Right cardiac atrium (tissue), 5 donors: ENCODE results near the gene TIA1. TPM values are rescaled to one million over a fixed set of nuclear protein-coding genes. Genes with fewer than 3 reads are reported as not detected.

ENCODE experiments used
- microRNA-seq, 2 donors: library from miRNA; unstranded; fragments of <30 nt; microRNA quantifications; one replicate each; pipeline ENCODE4 v1.2.0, GENCODE V29; 2020 to 2021
- polyA plus RNA-seq: library from polyadenylated mRNA; stranded (reverse); fragments of 200-250 nt; gene quantifications from one replicate; pipeline ENCODE4 v1.2.3, GENCODE V29; 2013
- total RNA-seq, 4 donors: library from RNA; stranded (reverse); fragmentation: NEBNext Ultra II Directional; extraction: Animal tissue kit (Norgen Biotek cat#: 25700); gene quantifications; one replicate each; pipeline ENCODE4 v1.2.1, GENCODE V29; 2021
- donor health status: healthy with polysubstance abuse.
- donor health status: DM: no; HTN: yes; CAD: no.
- donor health status: DM: no; HTN: no; CAD: no.
- donor health status: DM: no; HTN: yes; CAD: no; lungs with severe emphysema.
- donor health status: DM: yes; HTN: yes; CAD: no.

The TIA1 gene
- total and polyA plus RNA-seq, 5 donors: 41.1 to 62.9 (median 54.7) TPM

Small RNAs within 50 kb of the gene (microRNA-seq; reads per million reads assigned to microRNA genes)
- 0 reads per million in 2 donors for gene MIR1285-2

Other genes starting within 250 kb of the TIA1 start
- gene PCBP1, start 161.2 kb downstream of the TIA1 start, total RNA-seq: 100 to 1,000 TPM; 233 to 259 (median 239) TPM
- gene PCBP1, start 161.2 kb downstream of the TIA1 start, polyA plus RNA-seq: 280 TPM
- 10 to 100 TPM; 12.5 to 14.4 (median 13.4) TPM for gene C2orf42, start 57.6 kb downstream of the TIA1 start, total RNA-seq
- gene C2orf42, start 57.6 kb downstream of the TIA1 start, polyA plus RNA-seq: 4.1 TPM
- gene PCYOX1, start 9.5 kb upstream of the TIA1 start, total RNA-seq: 10 to 100 TPM; 62.6 to 84.5 (median 76.0) TPM
- gene PCYOX1, start 9.5 kb upstream of the TIA1 start, polyA plus RNA-seq: 25.2 TPM
- gene SNRPG, start 45.1 kb upstream of the TIA1 start, total RNA-seq: 100 to 1,000 TPM in 3 of 4 donors, 10 to 100 TPM in 1; 87.9 to 144 (median 120) TPM
- 168 TPM for gene SNRPG, start 45.1 kb upstream of the TIA1 start, polyA plus RNA-seq
- 10 to 100 TPM; 18.8 to 26.0 (median 22.1) TPM for gene FAM136A, start 53.4 kb upstream of the TIA1 start, total RNA-seq
- gene FAM136A, start 53.4 kb upstream of the TIA1 start, polyA plus RNA-seq: 17.2 TPM